Nephron progenitor cell (in vitro differentiated cells): ENCODE measurements around the gene SMAD3.

Experiments
- DNase-seq: peaks from one replicate; pipeline ENCODE4 v3.0.0; 2021
- H3K27ac Mint-ChIP-seq: 2 replicates; pipeline ENCODE4 v1.8.0; 2021; ENCODE audit warnings: mild to moderate bottlenecking, moderate library complexity, mixed read lengths
- H3K27me3 Mint-ChIP-seq: 2 replicates; pipeline ENCODE4 v1.8.0; 2021; ENCODE audit warnings: mild to moderate bottlenecking, low read depth, mixed read lengths; ENCODE audit not compliant: poor library complexity
- H3K36me3 Mint-ChIP-seq: 2 replicates; pipeline ENCODE4 v1.8.0; 2021; ENCODE audit warnings: low read depth, mixed read lengths
- H3K4me1 Mint-ChIP-seq: 2 replicates; pipeline ENCODE4 v1.8.0; 2021; ENCODE audit warnings: mixed read lengths
- H3K4me3 Mint-ChIP-seq: 2 replicates; pipeline ENCODE4 v1.8.0; 2021; ENCODE audit warnings: mild to moderate bottlenecking, moderate library complexity, mixed read lengths
- H3K9me3 Mint-ChIP-seq: 2 replicates; pipeline ENCODE4 v1.8.0; 2021; ENCODE audit warnings: mild to moderate bottlenecking, moderate library complexity, mixed read lengths
- CTCF ChIP-seq: fragments of 200-600 bp; sonication (generic); IDR thresholded peaks from 2 replicates; pipeline ENCODE4 v1.5.0; 2021; ENCODE audit warnings: antibody characterized with exemption

Gene SMAD3

GRCh38 chr15:67106764-67107013, 41.3 kb downstream of the SMAD3 start:
- Mint-ChIP-seq H3K9me3 (peaks cover 17% of the 10 kb centered on the region), H3K27ac (peak overlapping the region; percentile 14), H3K36me3 (peaks cover 24% of the 10 kb centered on the region), H3K27me3 (peaks cover 3% of the 10 kb centered on the region), H3K4me3 (no peak overlapping the region), H3K4me1 (no peaks in the 10 kb centered on the region)
- no peak for TF ChIP-seq CTCF
- no peak for DNase-seq

DNA sequence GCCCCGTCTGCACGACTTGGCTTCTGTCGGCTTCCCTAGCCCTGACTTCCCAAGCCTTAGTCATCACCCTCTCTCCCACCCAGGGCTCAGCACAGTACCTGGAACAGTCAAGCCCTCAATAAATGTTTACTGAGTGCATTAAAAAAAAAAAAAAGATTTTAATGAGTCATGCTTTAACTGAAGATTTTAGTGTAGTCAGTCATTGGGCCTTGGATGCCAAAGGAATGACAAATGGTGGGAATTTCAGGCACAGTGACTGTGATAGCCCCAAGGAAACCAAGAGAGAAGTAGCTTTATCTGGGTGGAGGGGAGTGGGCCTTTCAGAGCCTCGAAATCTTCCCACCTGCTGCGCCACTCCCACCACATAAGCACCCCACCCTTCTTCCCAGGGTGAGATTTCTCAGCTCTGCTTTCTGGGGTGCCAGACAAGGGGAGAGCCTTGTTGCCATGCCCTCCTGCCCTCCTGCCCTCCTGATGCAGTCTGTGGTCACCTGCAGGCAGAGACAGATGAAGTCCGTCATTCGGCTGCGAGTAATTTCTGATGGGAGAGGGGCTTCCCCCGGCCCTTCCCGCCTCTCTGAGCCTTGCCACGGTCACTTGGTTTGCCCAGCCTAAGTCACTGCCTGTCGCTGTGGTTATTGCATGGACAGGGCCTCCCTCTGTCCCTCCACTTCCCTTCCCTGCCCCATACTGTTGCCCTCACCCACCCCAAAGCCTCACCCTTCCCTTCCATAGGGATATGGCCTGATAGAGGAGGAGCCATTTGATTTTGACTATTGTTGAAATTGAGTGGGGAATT, 41.8 kb downstream of the SMAD3 start:
- peaks cover 3% of the 10 kb centered on the region for H3K27me3 Mint-ChIP-seq
- H3K4me3 Mint-ChIP-seq = no peak overlapping the region
- H3K36me3 Mint-ChIP-seq = peaks cover 26% of the 10 kb centered on the region
- no peak for TF ChIP-seq CTCF
- no peaks in the 10 kb centered on the region for H3K4me1 Mint-ChIP-seq
- peak overlapping the region; percentile 65 for H3K27ac Mint-ChIP-seq
- peaks cover 19% of the 10 kb centered on the region for H3K9me3 Mint-ChIP-seq
- no peak for DNase-seq

- Mint-ChIP-seq H3K9me3 (peaks cover 21% of the 10 kb centered on the region), H3K27me3 (no peaks in the 10 kb centered on the region), H3K36me3 (peaks cover 28% of the 10 kb centered on the region), H3K4me1 (peaks cover 2% of the 10 kb centered on the region), H3K4me3 (peak overlapping the region; percentile 50), H3K27ac (peak overlapping the region; percentile 95)
- TF ChIP-seq CTCF = no peak
- DNase-seq = no peak
Measured at GRCh38 chr15:67108122-67108961, 42.9 kb downstream of the SMAD3 start.

- H3K27ac Mint-ChIP-seq = peak overlapping the region; percentile 77
- no peaks in the 10 kb centered on the region for H3K27me3 Mint-ChIP-seq
- TF ChIP-seq CTCF = no peak
- H3K36me3 Mint-ChIP-seq = peaks cover 37% of the 10 kb centered on the region
- H3K9me3 Mint-ChIP-seq = peaks cover 26% of the 10 kb centered on the region
- H3K4me1 Mint-ChIP-seq = peaks cover 12% of the 10 kb centered on the region
- DNase-seq = peak; percentile 69
- no peak overlapping the region for H3K4me3 Mint-ChIP-seq
Measured at GRCh38 chr15:67109141-67110034, 44.0 kb downstream of the SMAD3 start.

GRCh38 chr15:67110361-67110781, 45.0 kb downstream of the SMAD3 start:
- peak overlapping the region; percentile 77 for H3K27ac Mint-ChIP-seq
- H3K4me1 Mint-ChIP-seq = peaks cover 22% of the 10 kb centered on the region
- peaks cover 43% of the 10 kb centered on the region for H3K36me3 Mint-ChIP-seq

More at GRCh38 chr15:67110361-67110781, 45.0 kb downstream of the SMAD3 start:
- DNase-seq = no peak
- Mint-ChIP-seq H3K27me3 (no peaks in the 10 kb centered on the region), H3K9me3 (peaks cover 26% of the 10 kb centered on the region), H3K4me3 (no peak overlapping the region)
- TF ChIP-seq CTCF = no peak
